ENCODE results near the gene THAP2.

DNA sequence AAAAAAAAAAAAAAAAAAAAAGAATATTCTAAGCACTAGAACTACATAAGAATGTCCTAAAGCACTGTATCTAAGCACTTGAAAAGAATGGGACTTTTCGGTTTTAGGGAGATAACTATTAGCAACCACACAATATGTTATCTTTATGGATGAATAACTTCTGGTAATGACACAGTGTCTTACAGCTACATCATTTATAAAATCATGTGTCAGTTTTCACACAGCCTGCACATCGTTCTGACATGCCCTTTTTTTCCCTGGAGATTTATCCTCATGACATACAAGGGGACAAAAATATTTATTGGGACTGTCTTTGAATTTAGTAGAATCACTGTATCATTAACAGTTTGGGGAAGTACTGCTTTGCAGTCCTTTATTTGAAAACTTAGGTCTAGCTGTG, 39.1 kb downstream of the THAP2 start:
- TF ChIP-seq CTCF (IDR thresholded peaks at IDR 0.05) (no peak), POLR2A (IDR thresholded peaks at IDR 0.05) (no peak), POLR2AphosphoS5 (IDR thresholded peaks at IDR 0.05) (no peak)
